ENCODE measurements around the gene ICA1. TPM values are rescaled to one million over a fixed set of nuclear protein-coding genes. Genes with fewer than 3 reads are reported as not detected.

The ICA1 gene
- total and polyA plus RNA-seq, 2 of the 4 experiments (the other 2 are of a cell fraction), result not detected

GRCh38 chr7:8113184-8113583 is 148.8 kb downstream of the ICA1 start:
- H2AFZ ChIP-seq (replicated peaks; ENCODE audit: low read length, poor library complexity), result no peak overlapping the region
- no peaks in the 10 kb centered on the region for H3K79me1 ChIP-seq (ENCODE audit: low read depth in 1 of 2, low read length in 2 of 2)
- no peak for DNase-seq
- no peak overlapping the region for H2BK15ac ChIP-seq (ENCODE audit: low read depth, low read length)
- intact Hi-C loops (cut with micrococcal nuclease) (no loop called here), in situ Hi-C loops (cut with MboI; ENCODE audit: low sequenced_read_pairs) (no loop called here), dilution Hi-C loops (cut with HindIII; ENCODE audit: low sequenced_read_pairs, unreplicated experiment) (no loop called here)
- H3K9ac ChIP-seq (ENCODE audit: low read depth, low read length), result no peak overlapping the region
- ChIA-PET POLR2A (ENCODE audit: unreplicated experiment) (no interaction called here), CTCF (no interaction called here)
- H3K18ac ChIP-seq (ENCODE audit: low read depth, low read length), result no peak overlapping the region
- no peaks in the 10 kb centered on the region for H3K27me3 ChIP-seq (ENCODE audit: control insufficient read depth, insufficient read depth, low read length)
- no peak overlapping the region for H3K56ac ChIP-seq (ENCODE audit: extremely low read depth, insufficient read depth, low read length)
- no peak overlapping the region for H4K8ac ChIP-seq (ENCODE audit: low read depth in 2 of 2, low read length in 2 of 2)
- no peak overlapping the region for H3K14ac ChIP-seq (replicated peaks; ENCODE audit: low read depth, low read length)
- no peaks in the 10 kb centered on the region for H3K9me3 ChIP-seq (ENCODE audit: control insufficient read depth, insufficient read depth, low read length)
- no TSS peak for BruUV-seq (replicated peaks)
- H4K20me1 ChIP-seq (ENCODE audit: insufficient read depth, low read length), result no peaks in the 10 kb centered on the region
- H2BK5ac ChIP-seq (ENCODE audit: low read depth, low read length, poor library complexity, severe bottlenecking), result no peak overlapping the region
- H2BK120ac ChIP-seq (ENCODE audit: low read depth, low read length), result no peak overlapping the region
- no peak for ATAC-seq (ENCODE audit: low read depth)
- H2AK9ac ChIP-seq (replicated peaks; ENCODE audit: low read depth, low read length, poor library complexity), result no peak overlapping the region
- no peaks in the 10 kb centered on the region for H3K9me1 ChIP-seq (ENCODE audit: insufficient read depth, low read length)
- no peak overlapping the region for H4K91ac ChIP-seq (ENCODE audit: insufficient read depth, low read depth, low read length)
- H3K4me3 ChIP-seq (ENCODE audit: insufficient read depth, low read depth, low read length), result no peak overlapping the region
- no peaks in the 10 kb centered on the region; the same call in 1 of the 2 replicates for H3K4me1 ChIP-seq (ENCODE audit: control insufficient read depth, insufficient read depth, low read length)
- H3K4ac ChIP-seq (ENCODE audit: low read depth, low read length), result no peak overlapping the region
- no peaks in the 10 kb centered on the region for H3K36me3 ChIP-seq (ENCODE audit: control insufficient read depth, insufficient read depth, low read length)
- no peak overlapping the region for H2BK20ac ChIP-seq (ENCODE audit: low read depth, low read length)
- TF ChIP-seq SMC3 (IDR thresholded peaks at IDR 0.05; ENCODE audit: low read depth, low read length) (no peak), USF2 (IDR thresholded peaks at IDR 0.05; ENCODE audit: low read depth, low read length) (no peak), FOS (IDR thresholded peaks at IDR 0.05; ENCODE audit: low read depth, low read length) (no peak), MAZ (IDR thresholded peaks at IDR 0.05; ENCODE audit: borderline replicate concordance, low read depth, low read length) (no peak)
- no peak overlapping the region for H4K5ac ChIP-seq (ENCODE audit: low read depth, low read length)
- WGBS, 2 experiments (ENCODE audit: extremely low coverage in 2 of 2, insufficient read length in 1 of 2), result no CpG with 5 or more reads among the region's 3 CpGs
- no peak overlapping the region for H3K27ac ChIP-seq (ENCODE audit: insufficient read depth, low read length)
- no peak overlapping the region for H2AK5ac ChIP-seq (ENCODE audit: low read depth, low read length)
- no peak overlapping the region for H3K4me2 ChIP-seq (ENCODE audit: low read depth, low read length)
- no peak overlapping the region for H3K23ac ChIP-seq (ENCODE audit: low read depth, low read length)

Measured in IMR-90 (cell line).